Mucosa of stomach (tissue), 1 donor: ENCODE measurements around the gene HERPUD1.
"Not testable (repeated sequence)": the region's sequence is repeated elsewhere in the genome, so short reads cannot be mapped to it uniquely, and the experiment has no call there.

ENCODE experiments used
- H3K27me3 ChIP-seq: one replicate; pipeline ENCODE4 v1.7.0; 2013; ENCODE audit warnings: mild to moderate bottlenecking, low read length; ENCODE audit not compliant: control insufficient read depth, insufficient read depth
- H3K36me3 ChIP-seq: one replicate; pipeline ENCODE4 v1.7.0; 2013; ENCODE audit warnings: low read length; ENCODE audit not compliant: control insufficient read depth, insufficient read depth
- H3K4me1 ChIP-seq: one replicate; pipeline ENCODE4 v1.7.0; 2013; ENCODE audit warnings: mild to moderate bottlenecking, low read length; ENCODE audit not compliant: control insufficient read depth, insufficient read depth
- H3K4me3 ChIP-seq: one replicate; pipeline ENCODE4 v1.7.0; 2013; ENCODE audit warnings: low read length
- H3K9ac ChIP-seq: one replicate; pipeline ENCODE4 v1.7.0; 2013; ENCODE audit warnings: mild to moderate bottlenecking, low read length, moderate library complexity
- H3K9me3 ChIP-seq: one replicate; pipeline ENCODE4 v1.7.0; 2013; ENCODE audit warnings: mild to moderate bottlenecking, low read length, moderate library complexity; ENCODE audit not compliant: control insufficient read depth
- donor health status: Pancreatic carcinoma.

The HERPUD1 gene

GRCh38 chr16:56930486-56931270 is 1.3 kb upstream of the HERPUD1 start:
- Histone ChIP-seq H3K9ac (peak overlapping the region; percentile 99), H3K27me3 (no peaks in the 10 kb centered on the region), H3K9me3 (no peaks in the 10 kb centered on the region), H3K4me1 (peaks cover 7% of the 10 kb centered on the region), H3K36me3 (no peaks in the 10 kb centered on the region), H3K4me3 (no peak overlapping the region)

- Histone ChIP-seq H3K27me3 (no peaks in the 10 kb centered on the region), H3K36me3 (no peaks in the 10 kb centered on the region), H3K4me3 (peak overlapping the region; percentile 35), H3K9ac (peak overlapping the region; percentile 99), H3K4me1 (peaks cover 7% of the 10 kb centered on the region), H3K9me3 (no peaks in the 10 kb centered on the region)
These were observed 561 bp upstream of the HERPUD1 start for GRCh38 chr16:56931271-56931891.

- Histone ChIP-seq H3K4me3 (peak overlapping the region; percentile 96), H3K9me3 (no peaks in the 10 kb centered on the region), H3K4me1 (peaks cover 17% of the 10 kb centered on the region), H3K9ac (peak overlapping the region; percentile 99), H3K36me3 (no peaks in the 10 kb centered on the region), H3K27me3 (no peaks in the 10 kb centered on the region)
These were observed 1.0 kb downstream of the HERPUD1 start for GRCh38 chr16:56932721-56933619.

- H3K9ac ChIP-seq = peak overlapping the region; percentile 99
- peaks cover 6% of the 10 kb centered on the region for H3K36me3 ChIP-seq
- H3K4me1 ChIP-seq = peaks cover 24% of the 10 kb centered on the region
- peak overlapping the region; percentile 96 for H3K4me3 ChIP-seq
- no peaks in the 10 kb centered on the region for H3K9me3 ChIP-seq
- H3K27me3 ChIP-seq = no peaks in the 10 kb centered on the region
These were observed 2.1 kb downstream of the HERPUD1 start for GRCh38 chr16:56933828-56934598.

- H3K9ac ChIP-seq = peak overlapping the region; percentile 99
- H3K36me3 ChIP-seq, H3K9me3 ChIP-seq, H3K27me3 ChIP-seq, H3K4me3 ChIP-seq: not testable (repeated sequence)
- peaks cover 27% of the 10 kb centered on the region for H3K4me1 ChIP-seq
These were observed 2.7 kb downstream of the HERPUD1 start for GRCh38 chr16:56934599-56935145.

GRCh38 chr16:56935201-56935600 is 3.3 kb downstream of the HERPUD1 start:
- Histone ChIP-seq H3K4me3 (no peak overlapping the region), H3K4me1 (peaks cover 27% of the 10 kb centered on the region), H3K36me3 (peaks cover 12% of the 10 kb centered on the region), H3K9me3 (no peaks in the 10 kb centered on the region), H3K9ac (no peak overlapping the region), H3K27me3 (no peaks in the 10 kb centered on the region)

GRCh38 chr16:56936491-56936890 is 4.5 kb downstream of the HERPUD1 start:
- H3K27me3 ChIP-seq = no peaks in the 10 kb centered on the region
- no peaks in the 10 kb centered on the region for H3K9me3 ChIP-seq
- H3K4me3 ChIP-seq = no peak overlapping the region
- H3K36me3 ChIP-seq = peaks cover 20% of the 10 kb centered on the region
- peaks cover 21% of the 10 kb centered on the region for H3K4me1 ChIP-seq
- no peak overlapping the region for H3K9ac ChIP-seq

- Histone ChIP-seq H3K36me3 (peaks cover 23% of the 10 kb centered on the region), H3K4me3 (no peak overlapping the region), H3K27me3 (no peaks in the 10 kb centered on the region), H3K9me3 (no peaks in the 10 kb centered on the region), H3K9ac (no peak overlapping the region), H3K4me1 (peaks cover 20% of the 10 kb centered on the region)
These were observed 5.0 kb downstream of the HERPUD1 start for GRCh38 chr16:56936950-56937349.

- Histone ChIP-seq H3K4me1 (peaks cover 20% of the 10 kb centered on the region), H3K27me3 (no peaks in the 10 kb centered on the region), H3K9me3 (no peaks in the 10 kb centered on the region), H3K9ac (no peak overlapping the region), H3K36me3 (peaks cover 41% of the 10 kb centered on the region), H3K4me3 (no peak overlapping the region)
These were observed 6.9 kb downstream of the HERPUD1 start for GRCh38 chr16:56938664-56939513.

GRCh38 chr16:56939801-56940200 is 7.9 kb downstream of the HERPUD1 start:
- H3K36me3 ChIP-seq = peaks cover 48% of the 10 kb centered on the region
- no peak overlapping the region for H3K4me3 ChIP-seq
- H3K9ac ChIP-seq = no peak overlapping the region
- H3K9me3 ChIP-seq = no peaks in the 10 kb centered on the region
- H3K4me1 ChIP-seq = peaks cover 20% of the 10 kb centered on the region
- H3K27me3 ChIP-seq = no peaks in the 10 kb centered on the region
